CD1c-positive myeloid dendritic cell (primary cell): ENCODE measurements around the gene VDR.
"Not testable (repeated sequence)": the region's sequence is repeated elsewhere in the genome, so short reads cannot be mapped to it uniquely, and the experiment has no call there.

Source experiments
- DNase-seq: peaks from one replicate; pipeline ENCODE4 v3.0.0-alpha.2; 2016; ENCODE audit errors: extremely low spot score

VDR gene

DNA sequence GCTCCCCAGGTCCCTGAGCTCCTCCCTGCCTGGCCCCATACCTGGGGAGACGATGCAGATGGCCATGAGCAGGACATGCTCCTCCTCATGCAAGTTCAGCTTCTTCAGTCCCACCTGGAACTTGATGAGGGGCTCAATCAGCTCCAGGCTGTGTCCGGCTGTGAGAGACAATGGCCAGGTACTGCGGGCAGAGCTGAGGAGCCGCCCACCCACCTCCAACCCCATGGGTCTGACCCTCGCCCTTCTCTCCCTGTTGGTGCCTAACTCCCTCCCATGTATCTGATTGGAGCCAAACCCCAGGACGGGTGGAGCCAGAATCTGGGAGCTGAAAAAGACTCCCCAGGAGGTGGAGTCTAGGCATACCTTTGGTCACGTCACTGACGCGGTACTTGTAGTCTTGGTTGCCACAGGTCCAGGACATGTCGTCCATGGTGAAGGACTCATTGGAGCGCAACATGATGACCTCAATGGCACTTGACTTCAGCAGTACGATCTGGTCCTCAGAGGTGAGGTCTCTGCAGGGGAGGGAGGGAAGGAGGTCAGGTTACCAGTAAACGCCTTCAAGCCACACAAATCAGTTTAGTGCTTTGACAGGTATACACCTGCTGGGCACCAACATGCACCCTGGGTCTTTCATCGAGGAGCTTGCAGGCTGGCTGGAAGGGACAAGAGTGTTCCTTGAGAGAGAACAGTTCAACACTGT is 58.3 kb downstream of the VDR start:
- DNase-seq, result no peak

DNA sequence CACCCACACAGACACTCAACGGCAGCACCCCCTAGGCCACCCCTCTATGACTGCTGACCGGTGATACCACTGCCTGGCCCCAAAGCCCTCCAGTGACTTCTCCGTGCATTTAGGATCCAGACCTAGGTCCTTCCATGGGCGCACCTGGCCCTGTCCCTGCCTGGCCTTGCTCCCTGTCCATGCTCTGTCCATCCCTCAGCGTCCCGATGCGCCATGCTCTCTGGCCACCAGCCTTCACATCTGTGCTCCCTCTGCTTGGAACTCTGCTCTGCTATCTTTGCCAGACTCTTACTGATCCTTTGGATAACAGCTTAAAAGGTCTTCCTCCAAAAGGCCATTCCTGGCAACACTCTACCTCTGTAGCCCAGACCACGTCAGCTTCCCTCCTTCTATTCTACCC is 59.7 kb downstream of the VDR start:
- DNase-seq, result no peak

DNA sequence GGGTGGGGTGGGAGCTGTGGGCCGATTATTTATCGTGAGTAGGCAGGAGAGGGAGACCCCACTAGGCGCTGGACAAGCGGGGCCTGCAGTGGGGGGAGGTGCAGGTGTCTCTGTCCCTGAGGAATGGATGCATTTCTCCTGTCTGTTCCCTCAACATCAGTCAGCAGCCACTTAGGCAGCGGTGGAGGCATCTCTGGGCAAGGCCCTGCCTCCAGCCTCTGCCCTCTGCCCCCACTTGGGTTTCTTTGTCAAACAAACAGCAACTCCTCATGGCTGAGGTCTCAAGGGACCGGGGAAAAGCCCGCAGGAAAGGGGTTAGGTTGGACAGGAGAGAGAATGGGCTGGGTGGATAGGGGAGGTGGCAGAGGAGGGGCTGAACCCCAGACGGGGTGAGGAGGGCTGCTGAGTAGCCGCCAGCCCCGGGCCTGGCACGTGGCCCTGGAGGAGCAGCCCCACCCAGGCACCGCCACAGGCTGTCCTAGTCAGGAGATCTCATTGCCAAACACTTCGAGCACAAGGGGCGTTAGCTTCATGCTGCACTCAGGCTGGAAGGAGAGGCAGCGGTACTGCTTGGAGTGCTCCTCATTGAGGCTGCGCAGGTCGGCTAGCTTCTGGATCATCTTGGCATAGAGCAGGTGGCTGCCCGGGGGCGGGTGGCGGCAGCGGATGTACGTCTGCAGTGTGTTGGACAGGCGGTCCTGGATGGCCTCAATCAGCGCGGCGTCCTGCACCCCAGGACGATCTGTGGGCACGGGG is 60.4 kb downstream of the VDR start:
- DNase-seq, result no peak

DNA sequence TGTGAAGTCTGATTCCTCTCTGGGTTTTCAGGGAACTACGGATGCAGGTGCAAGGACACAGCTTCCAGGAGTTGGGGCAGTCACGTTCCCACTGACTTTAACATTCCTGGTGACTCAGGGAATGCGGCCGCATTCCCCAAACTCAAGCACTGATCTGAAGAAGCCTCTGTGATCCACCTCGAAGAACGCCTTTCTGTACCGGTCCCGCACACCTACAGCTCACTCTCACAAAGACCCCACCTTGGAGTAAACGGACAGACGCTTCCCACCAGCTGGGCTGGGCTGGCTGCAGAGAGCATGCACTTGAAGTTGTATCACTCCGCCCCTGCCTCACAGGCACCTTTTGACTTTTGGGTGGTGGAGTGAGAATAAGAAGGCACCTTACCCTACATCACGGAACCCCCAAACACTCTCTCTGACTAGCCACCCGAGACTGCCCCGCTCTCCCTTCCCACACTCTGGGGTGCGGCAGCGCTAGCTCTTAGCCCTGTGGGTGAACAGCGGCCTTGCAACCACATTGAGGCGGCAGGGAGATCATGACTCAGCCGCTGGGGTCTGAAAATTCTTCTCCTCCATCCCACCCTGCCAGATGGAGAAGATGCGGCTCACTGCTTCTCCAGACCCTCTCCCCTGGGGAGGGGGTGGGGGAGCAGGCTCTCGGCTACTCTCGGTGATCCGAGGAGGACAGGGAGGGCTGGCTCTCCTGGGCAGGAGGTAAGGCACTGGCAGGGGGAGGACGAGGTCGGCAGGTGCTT is 61.4 kb downstream of the VDR start:
- no peak for DNase-seq

DNA sequence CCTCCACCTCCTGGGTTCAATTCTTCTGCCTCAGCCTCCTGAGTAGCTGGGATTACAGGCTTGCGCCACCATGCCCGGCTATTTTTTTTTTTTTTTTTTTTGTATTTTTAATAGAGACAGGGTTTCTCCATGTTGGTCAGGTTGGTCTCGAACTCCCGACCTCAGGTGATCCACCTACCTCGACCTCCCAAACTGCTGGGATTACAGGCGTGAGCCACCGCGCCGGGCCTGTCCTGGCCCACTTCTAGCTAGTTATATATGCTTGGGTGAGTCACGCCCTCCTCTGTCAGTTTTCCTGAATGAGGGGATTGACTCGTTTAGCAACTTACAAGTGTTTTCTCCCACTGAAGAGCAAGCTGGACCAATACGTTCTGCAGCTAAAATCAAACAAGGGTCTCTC is 62.3 kb downstream of the VDR start:
- DNase-seq, result not testable (repeated sequence)

DNA sequence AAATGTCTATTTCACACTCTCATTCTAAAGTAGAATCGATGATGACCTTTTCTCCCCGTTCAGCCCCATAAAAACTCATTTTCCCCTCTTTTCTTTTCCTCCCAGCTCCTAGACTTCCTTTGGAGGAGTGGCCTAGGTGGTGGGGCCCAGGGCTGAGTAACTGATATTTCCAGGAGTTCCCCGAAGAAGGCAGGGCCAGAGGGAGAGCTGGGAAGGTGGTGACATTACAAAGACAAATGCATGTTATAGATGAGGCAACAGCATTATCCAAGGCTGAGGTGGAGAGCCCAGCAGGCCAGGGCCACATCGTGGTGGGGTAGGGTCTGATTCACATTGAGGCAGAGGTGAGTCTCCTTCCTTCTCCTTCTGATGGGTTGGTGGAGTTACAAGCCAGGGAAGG is 62.9 kb downstream of the VDR start:
- DNase-seq, result no peak

DNA sequence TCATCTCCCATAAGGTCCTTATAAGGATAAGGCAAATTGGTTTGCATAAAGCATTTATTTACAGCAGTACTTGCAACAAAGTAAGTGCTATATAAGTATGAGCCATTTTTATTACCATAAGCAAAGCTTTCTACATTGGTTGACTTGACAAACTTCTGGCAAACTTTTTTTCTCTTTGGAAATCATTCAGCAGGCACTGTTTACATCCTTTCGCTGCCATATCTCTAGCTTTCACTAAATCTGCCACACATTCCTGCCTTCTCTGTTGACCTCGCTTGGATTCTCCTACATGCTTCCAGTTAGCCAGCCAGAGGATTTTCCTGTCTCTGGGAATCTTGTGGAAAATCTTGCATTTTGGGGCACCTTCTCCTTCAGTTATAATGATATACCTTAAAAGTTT is 63.3 kb downstream of the VDR start:
- DNase-seq, result no peak

DNA sequence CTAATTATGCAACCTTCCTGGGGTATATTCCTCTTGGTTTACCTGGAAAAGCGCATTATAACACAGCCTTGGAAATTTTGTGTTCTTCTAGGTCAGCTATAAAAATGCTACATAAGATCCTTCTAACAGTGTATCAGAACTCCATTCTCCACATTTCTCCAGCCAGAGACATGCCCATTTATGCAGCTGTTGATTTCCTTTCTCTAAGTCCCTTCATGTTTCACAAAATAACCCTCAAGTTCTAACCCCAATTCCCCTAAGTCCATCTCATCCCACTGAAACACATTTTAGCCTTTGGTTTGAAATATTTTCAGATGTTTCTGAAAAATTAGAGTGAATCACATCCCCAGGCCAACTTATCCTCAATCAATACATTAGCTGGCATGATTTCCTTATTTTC is 64.2 kb downstream of the VDR start:
- DNase-seq, result no peak

DNA sequence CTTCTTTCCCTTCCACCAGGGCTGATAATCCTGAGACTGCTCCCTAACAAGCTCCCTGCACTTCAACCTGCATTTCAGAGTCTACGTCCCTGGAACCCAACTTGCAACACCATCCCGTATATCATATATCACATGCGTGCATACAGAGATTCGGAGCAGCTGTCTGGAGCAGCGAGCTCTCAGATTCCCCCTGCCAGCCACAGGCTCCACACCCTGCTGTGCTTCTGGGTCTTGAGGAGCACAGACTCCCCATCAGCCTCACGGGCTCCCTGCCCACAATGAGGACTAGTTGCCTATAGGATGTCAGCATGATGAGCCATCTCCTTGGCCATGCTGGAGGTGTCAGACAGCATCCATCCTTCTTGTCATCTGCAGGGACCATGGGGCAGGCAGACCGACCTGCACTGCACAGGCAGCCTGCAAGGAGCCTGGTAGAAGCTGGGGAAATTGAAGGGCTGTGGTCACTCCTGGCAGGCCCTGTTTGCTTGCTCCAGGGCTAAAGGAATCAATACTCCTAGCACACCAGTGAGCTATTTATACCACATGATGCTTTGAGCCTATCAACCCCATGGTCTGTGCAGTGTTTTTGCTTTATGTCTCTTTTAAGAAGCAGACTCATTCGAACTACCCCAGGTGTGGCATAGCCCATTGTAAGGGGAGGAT is 65.4 kb downstream of the VDR start:
- DNase-seq, result no peak

DNA sequence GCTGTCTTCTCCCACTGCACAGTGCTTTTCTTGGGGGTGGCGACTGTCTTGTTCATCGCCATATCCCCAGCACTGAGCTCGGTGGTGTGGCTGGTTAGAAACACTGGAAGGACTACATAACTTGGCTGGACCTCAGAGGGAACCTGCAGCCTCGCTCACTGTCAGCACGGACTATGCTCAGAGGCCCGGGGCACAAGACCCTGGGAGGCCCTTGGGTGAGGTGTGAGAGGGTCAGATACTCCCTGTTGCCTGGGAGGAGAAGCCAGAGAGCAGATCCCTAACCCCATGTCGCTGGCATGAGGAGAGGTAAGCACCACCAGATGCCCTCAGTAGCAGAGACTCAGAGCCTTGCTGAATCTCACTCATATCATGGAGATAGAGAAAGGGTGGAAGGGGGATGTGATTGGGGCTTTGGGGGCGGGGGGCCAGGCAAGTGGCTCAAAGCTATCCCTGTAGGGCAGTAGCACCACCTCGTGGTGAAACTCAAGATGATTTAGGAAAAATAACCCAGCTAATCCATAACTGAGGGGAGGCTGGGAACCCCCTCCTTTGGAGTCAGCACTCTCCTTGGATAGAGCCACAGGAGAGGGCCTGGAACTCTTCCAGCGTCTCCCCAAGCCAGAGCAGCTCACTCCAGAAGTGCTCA is 66.4 kb downstream of the VDR start:
- DNase-seq, result peak; percentile 44

DNA sequence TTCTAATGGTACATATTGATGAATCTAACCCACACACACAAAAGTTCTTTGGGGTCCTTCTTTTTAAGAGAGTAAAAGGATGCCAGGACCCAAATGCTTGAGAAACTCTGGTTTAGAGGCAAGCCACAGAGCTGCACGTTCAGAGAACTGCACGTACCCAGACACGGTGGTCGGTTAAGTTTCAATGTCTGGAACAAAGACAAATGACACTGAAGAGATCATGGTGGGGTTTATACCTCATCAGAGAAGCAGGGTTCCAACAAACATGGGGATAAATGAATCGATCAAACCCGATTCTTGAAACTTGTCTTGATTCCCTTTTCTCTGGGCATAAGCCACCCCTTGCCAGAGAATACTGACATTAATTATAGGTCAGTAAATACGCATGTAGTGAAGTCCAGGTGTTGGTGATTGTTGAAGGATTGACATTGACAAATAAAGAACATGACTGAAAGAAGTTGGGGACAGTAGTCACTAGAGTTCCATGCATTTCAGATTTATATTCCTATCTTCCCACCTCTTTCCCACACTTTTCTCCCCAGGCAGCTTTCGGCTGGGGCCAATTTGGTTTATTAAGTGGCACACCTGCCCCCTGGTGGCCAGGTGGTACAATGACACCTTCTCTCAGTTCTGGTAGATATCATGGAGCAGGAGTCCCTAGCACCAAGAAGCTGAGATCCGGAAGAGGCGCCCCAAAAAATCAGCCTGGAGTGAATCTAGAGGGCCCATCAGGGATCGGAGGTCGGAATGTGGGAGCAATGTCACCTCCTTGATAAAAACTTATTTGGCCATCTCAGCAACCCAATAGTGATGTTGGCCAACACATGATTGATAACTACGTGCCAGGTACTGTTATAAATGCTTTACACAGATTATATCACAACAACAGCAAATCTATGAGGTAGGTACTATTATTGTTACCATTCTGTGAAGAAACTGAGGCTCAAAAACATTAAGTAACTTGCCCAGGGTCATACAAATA is 67.3 kb downstream of the VDR start:
- DNase-seq, result peak; percentile 72

DNA sequence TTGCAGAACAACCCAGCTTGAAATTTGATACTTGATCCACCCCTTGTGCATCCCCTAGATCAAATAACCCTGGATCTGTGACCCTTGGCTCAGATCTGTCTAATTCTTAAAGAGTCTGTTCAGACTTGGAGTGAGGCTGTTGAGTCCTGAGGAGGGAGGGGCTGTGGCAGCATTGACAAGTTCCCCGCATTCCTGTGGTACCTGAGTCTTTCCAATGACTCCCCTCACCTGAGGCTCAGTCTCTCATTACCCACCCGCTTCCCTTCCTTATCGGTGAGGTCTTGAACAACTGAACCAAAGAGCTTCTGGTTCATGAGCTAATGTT is 69.0 kb downstream of the VDR start:
- DNase-seq, result no peak

DNA sequence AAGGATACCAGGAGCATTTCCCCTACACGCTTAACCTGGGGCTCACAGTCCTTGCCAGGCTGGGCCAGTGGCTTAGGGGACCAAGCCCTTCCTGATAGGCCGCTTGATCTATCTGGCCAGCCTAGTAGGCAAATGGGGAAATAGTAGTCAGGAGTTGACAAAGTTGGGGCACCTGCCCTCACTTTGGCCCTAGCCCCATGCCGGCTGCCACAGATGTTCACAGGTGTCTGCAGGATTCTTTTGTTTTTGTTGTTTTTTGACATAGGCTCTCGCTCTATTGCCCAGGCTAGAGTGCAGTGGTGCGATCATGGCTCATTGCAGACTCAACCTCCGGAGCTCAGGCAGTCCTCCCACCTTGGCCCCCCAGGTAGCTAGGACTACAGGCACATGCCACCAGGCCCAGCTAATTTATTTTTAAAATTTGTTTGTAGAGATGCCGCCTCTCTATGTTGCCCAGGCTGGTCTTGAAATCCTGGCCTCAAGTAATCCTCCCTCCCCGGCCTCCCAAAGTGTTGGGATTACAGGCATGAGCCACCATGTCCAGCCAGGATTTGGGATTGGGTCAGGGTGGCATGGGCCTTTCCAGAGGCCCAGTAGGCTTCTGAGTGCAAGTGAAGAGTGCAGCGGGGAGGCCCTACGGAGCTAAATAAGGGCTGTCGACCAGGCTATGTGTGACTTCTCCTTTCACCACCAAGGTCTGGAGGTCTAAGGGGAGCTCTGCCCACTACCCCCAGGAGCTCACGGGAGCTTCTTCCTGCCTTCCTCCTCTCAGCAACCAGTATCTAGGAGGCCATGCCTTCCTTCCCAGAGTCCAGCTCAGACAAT is 69.6 kb downstream of the VDR start:
- DNase-seq, result no peak

DNA sequence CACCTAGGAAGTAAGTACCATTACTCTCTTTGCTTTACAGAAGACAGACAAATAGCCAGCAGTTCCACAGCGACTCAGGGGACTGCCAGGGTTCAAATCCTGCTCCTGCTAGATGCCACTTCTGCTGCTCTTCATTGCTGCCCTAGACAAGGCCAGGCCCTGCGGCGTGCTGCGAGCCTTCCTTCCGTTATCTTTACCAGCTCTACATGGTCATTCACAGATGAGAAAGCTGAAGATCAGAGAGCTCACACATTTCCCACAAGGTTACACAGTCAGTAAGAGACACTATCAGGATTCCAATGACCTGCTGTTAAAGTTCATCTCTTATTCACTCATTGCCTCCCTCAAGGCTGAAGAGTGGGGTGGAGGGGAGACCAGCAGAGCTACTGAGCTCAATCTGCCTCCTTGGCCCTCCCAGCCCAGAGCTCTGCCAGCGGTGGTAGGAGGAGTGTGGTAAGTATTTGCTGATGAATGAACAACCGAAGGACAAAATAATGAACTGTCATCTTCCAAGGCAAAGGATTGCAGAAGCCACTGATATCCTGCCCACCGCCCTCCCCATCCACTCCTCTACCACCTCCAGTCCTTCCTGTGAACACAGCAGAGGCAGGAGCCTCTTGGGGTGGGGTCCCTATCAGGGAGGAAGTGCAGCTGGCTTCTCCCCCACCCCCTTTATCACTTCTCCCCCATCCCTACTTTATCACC is 70.4 kb downstream of the VDR start:
- DNase-seq, result no peak

DNA sequence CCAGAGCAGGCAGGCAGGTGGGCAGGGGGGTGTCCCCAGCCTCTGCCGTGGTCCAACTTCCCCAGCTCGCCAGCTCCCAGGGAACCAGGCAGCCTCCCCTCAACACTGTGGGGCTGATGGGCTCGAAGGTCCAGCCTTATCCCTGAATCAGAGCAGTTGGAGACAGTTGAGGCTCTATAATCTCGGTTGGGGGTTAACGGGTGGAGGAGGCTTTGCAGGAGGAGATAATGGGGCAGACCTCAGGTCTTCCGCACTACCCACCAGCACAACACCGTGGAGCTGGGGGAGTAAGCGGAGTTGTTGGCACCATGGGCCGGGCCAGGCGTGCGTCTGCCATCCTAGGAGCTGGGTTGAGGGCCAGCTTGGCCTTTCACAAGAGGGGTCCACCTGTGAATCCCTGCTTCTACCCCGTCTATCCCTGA is 71.2 kb downstream of the VDR start:
- DNase-seq, result no peak

DNA sequence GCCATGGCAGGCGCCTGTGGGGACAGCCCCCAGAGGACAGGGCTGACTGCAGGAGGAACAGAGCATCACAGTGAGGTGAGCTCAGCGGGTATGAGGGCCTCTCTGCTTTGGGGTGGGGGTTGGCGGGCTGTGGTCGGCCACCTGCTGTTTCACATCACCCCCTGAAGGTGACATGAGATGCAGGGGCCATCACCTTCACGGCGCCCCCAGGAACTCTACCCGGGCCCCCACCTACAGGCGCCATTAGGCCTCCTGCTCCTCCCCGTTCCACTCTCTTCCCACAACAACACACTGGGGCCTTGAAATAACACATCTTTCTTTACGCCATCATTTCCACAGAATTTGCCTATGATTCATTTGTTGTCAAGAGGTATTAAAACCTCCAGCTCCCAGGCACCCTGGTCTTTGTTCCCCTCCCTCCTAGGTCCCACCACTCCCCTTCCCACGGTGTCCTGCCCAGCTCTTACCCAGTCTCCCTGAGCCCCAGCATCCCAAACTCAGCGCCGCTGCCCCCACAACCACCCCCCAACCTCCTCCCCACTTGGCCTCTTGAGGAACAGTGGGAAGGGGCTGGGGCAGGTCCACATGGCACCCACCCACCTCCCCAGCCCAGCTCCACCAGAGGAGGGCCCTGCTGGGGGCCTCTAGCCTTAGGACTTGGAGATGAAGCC is 72.4 kb downstream of the VDR start:
- peak; percentile 40 for DNase-seq

DNA sequence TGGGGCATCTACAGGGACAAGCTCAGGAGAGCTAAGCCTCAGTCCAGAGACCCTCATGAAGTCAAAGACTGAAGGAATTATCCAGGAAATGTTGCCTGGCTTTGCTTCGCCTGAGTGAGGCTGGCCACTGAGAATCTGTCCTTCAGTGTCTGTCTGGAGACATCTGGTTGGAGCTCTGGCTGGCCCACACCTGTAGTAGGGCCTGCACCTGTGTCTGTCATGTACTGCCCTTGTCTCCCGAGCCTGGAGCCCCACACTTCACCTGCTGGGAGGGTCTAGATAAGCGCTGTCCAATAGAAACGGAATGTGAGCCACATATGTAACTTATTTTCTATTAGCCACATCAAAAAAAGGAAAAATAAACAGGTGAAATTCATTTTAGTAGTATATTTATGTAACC is 75.2 kb downstream of the VDR start:
- DNase-seq, result no peak

DNA sequence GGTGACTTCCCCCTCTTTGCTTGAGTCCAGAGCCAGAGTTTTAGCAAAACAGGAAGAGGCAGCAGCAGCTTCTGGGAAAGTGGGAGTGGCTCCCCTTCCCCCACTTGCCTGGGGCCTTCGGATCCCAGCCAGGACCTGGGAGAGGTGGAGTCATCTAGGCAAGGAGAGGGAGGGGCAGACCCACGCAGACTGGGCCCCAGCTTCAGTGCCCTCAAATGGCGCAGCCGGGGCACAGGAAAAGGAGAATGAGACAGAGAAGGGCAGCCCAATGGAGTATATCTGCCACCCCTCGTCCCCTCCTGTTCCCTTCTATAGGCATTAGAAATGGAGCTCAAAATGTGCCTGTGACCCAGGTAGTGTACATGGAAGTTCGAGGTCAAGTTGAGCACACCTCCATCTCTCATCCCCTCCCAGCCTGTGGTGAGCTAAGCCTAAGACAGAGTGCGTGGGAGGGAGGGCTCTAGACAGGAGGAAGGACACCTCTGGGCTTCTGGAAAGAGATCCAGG is 75.8 kb downstream of the VDR start:
- peak; percentile 46 for DNase-seq
